ENCODE results near the gene CRTC1.
"Not testable (repeated sequence)": the region's sequence is repeated elsewhere in the genome, so short reads cannot be mapped to it uniquely, and the experiment has no call there.

CRTC1 gene

GRCh38 chr19:18670312-18670711 is 13.2 kb upstream of the CRTC1 start:
- DNase-seq: no peak

GRCh38 chr19:18671303-18672043 is 12.0 kb upstream of the CRTC1 start:
- no peak for DNase-seq

- DNase-seq: no peak
Measured at GRCh38 chr19:18672044-18672451, 11.4 kb upstream of the CRTC1 start.

GRCh38 chr19:18672606-18673337 is 10.7 kb upstream of the CRTC1 start:
- no peak for DNase-seq

GRCh38 chr19:18674616-18675015 is 8.9 kb upstream of the CRTC1 start:
- peak; percentile 87 for DNase-seq

- DNase-seq: no peak
Measured at GRCh38 chr19:18675779-18676178, 7.7 kb upstream of the CRTC1 start.

- DNase-seq: no peak
Measured at GRCh38 chr19:18676692-18677091, 6.8 kb upstream of the CRTC1 start.

- DNase-seq: no peak
Measured at GRCh38 chr19:18677156-18677555, 6.3 kb upstream of the CRTC1 start.

GRCh38 chr19:18680148-18680547 is 3.3 kb upstream of the CRTC1 start:
- DNase-seq: not testable (repeated sequence)

- no peak for DNase-seq
Measured at GRCh38 chr19:18682807-18683108, 722 bp upstream of the CRTC1 start.

GRCh38 chr19:18683958-18684641 is 620 bp downstream of the CRTC1 start:
- DNase-seq: peak; percentile 25

GRCh38 chr19:18684642-18684993 is 1.1 kb downstream of the CRTC1 start:
- DNase-seq: no peak

- DNase-seq: no peak
Measured at GRCh38 chr19:18685597-18686190, 2.2 kb downstream of the CRTC1 start.

- DNase-seq: no peak
Measured at GRCh38 chr19:18687740-18688465, 4.4 kb downstream of the CRTC1 start.

- DNase-seq: no peak
Measured at GRCh38 chr19:18696023-18696422, 12.5 kb downstream of the CRTC1 start.

GRCh38 chr19:18697680-18698079 is 14.2 kb downstream of the CRTC1 start:
- DNase-seq: peak; percentile 32

- DNase-seq: no peak
Measured at GRCh38 chr19:18698321-18699167, 15.1 kb downstream of the CRTC1 start.

- DNase-seq: no peak
Measured at GRCh38 chr19:18699403-18700054, 16.0 kb downstream of the CRTC1 start.

- DNase-seq: peak; percentile 77
Measured at GRCh38 chr19:18700501-18701249, 17.2 kb downstream of the CRTC1 start.

GRCh38 chr19:18701250-18701608 is 17.7 kb downstream of the CRTC1 start:
- peak; percentile 75 for DNase-seq

- DNase-seq: no peak
Measured at GRCh38 chr19:18704054-18704453, 20.6 kb downstream of the CRTC1 start.
